Measurements from ENCODE around the gene TMPRSS11A. TPM values are rescaled to one million over a fixed set of nuclear protein-coding genes. Genes with fewer than 3 reads are reported as not detected.

TMPRSS11A gene, protein sequence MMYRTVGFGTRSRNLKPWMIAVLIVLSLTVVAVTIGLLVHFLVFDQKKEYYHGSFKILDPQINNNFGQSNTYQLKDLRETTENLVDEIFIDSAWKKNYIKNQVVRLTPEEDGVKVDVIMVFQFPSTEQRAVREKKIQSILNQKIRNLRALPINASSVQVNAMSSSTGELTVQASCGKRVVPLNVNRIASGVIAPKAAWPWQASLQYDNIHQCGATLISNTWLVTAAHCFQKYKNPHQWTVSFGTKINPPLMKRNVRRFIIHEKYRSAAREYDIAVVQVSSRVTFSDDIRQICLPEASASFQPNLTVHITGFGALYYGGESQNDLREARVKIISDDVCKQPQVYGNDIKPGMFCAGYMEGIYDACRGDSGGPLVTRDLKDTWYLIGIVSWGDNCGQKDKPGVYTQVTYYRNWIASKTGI
- not detected for total RNA-seq
- under 1 TPM in 1 of 3 donors, not detected in 2; 0.07 TPM for polyA plus RNA-seq
- long read RNA-seq, donor 1: 0 reads
- long read RNA-seq, donor 2: 0 reads

DNA sequence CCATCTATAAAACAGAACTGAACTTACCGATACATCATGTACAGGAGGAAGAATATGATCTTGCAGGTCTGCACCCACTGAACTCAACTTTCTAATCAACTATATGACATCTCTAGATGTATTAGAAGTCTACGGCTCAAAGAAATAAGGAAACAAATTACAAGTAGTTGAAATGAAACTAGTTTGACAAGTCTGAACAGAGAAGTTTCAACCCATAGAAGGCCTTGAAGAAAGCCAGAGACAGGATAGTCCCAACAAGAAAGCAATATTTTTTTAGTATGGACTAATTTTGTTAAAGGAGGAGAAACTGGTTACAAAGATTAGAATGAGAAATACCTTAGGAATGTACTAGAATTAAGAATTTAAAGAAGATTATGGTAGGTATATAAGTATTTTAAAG lies at the start of gene TMPRSS11A:
TMPRSS11A (minus strand) TSS at position 138 of the 400 bp plus-strand sequence; CDS start at position 38, 100 bp downstream.
- no peak within 1 kb of the TSS for H3K27ac ChIP-seq
- peaks cover 0 to 5% (median 0%) of the 10 kb centered on the region in 8 donors for H3K9me3 ChIP-seq
- no peaks in the 10 kb centered on the region for H3K4me1 ChIP-seq
- intact Hi-C loops (cut with DNase I; ENCODE audit: low total_unique reads): no loop called here
- H3K27me3 ChIP-seq (replicated peaks in 1 of 7): no peaks in the 10 kb centered on the region
- no peak within 1 kb of the TSS for H3K4me3 ChIP-seq
- no peaks in the 10 kb centered on the region for H3K36me3 ChIP-seq
- no peak for DNase-seq
- no peak for TF ChIP-seq POLR2A (IDR thresholded peaks at IDR 0.05)
- TF ChIP-seq POLR2AphosphoS5 (IDR thresholded peaks at IDR 0.05): no peak
- 49 to 77% (median 70%) methylated on average over 2 of the region's 2 CpGs for WGBS, 5 donors

DNA sequence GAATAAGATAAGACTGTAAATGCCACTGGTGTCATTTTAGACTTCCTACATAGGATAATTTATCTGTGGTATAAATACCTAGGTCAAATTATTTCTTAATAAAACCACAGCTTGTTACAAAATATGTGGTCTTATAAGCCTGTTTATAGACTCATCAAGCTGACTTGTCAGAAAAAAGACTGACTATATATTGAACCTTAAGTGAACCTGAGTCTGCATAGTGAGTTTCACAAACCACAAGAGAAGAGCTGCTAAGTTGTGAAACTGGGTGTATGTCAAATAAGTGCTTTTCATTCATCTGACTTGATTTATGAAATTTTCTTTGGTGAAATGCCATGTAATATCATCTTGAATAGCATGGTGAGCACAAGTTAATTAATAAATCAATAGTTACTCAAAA lies 48.4 kb upstream of the TMPRSS11A start:
- TF ChIP-seq POLR2AphosphoS5 (IDR thresholded peaks at IDR 0.05) (no peak), POLR2A (IDR thresholded peaks at IDR 0.05) (no peak)
- TF ChIP-seq, protein P1, sequence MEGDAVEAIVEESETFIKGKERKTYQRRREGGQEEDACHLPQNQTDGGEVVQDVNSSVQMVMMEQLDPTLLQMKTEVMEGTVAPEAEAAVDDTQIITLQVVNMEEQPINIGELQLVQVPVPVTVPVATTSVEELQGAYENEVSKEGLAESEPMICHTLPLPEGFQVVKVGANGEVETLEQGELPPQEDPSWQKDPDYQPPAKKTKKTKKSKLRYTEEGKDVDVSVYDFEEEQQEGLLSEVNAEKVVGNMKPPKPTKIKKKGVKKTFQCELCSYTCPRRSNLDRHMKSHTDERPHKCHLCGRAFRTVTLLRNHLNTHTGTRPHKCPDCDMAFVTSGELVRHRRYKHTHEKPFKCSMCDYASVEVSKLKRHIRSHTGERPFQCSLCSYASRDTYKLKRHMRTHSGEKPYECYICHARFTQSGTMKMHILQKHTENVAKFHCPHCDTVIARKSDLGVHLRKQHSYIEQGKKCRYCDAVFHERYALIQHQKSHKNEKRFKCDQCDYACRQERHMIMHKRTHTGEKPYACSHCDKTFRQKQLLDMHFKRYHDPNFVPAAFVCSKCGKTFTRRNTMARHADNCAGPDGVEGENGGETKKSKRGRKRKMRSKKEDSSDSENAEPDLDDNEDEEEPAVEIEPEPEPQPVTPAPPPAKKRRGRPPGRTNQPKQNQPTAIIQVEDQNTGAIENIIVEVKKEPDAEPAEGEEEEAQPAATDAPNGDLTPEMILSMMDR (IDR thresholded peaks at IDR 0.05 in 8 of 11, conservative IDR thresholded peaks at IDR 0.05 in 3 of 11): no peak
- no peak for DNase-seq
- intact Hi-C loops (cut with DNase I; ENCODE audit: low total_unique reads): no loop called here

GRCh38 chr4:68002906-68003305 lies 39.6 kb upstream of the TMPRSS11A start:
- no peaks in the 10 kb centered on the region for H3K4me1 ChIP-seq
- no peaks in the 10 kb centered on the region for H3K36me3 ChIP-seq
- no peak for DNase-seq
- TF ChIP-seq POLR2AphosphoS5 (IDR thresholded peaks at IDR 0.05): no peak
- TF ChIP-seq POLR2A (IDR thresholded peaks at IDR 0.05): no peak
- TF ChIP-seq, protein P1 (IDR thresholded peaks at IDR 0.05 in 8 of 11, conservative IDR thresholded peaks at IDR 0.05 in 3 of 11): no peak
- H3K4me3 ChIP-seq: no peak overlapping the region
- intact Hi-C loops (cut with DNase I; ENCODE audit: low total_unique reads): no loop called here
- H3K27ac ChIP-seq: no peak overlapping the region
- H3K27me3 ChIP-seq (replicated peaks in 1 of 7): no peaks in the 10 kb centered on the region
- H3K9me3 ChIP-seq: peaks cover 0 to 8% (median 0%) of the 10 kb centered on the region in 8 donors

More for the DNA sequence above, 48.4 kb upstream of the TMPRSS11A start:
- Histone ChIP-seq H3K27ac (no peak overlapping the region), H3K36me3 (no peaks in the 10 kb centered on the region), H3K4me3 (no peak overlapping the region), H3K4me1 (no peaks in the 10 kb centered on the region), H3K27me3 (replicated peaks in 1 of 7) (no peaks in the 10 kb centered on the region), H3K9me3 (peaks cover 0 to 2% (median 0%) of the 10 kb centered on the region in 8 donors)

GRCh38 chr4:67996127-67996526 lies 32.8 kb upstream of the TMPRSS11A start:
- H3K27me3 ChIP-seq (replicated peaks in 1 of 7): no peaks in the 10 kb centered on the region
- H3K36me3 ChIP-seq: no peaks in the 10 kb centered on the region
- TF ChIP-seq POLR2AphosphoS5 (IDR thresholded peaks at IDR 0.05) (no peak), POLR2A (IDR thresholded peaks at IDR 0.05) (no peak)
- TF ChIP-seq, protein P1 (IDR thresholded peaks at IDR 0.05 in 8 of 11, conservative IDR thresholded peaks at IDR 0.05 in 3 of 11): no peak
- WGBS, 5 donors: 78 to 91% (median 88%) methylated on average over 1 of the region's 1 CpG
- no peaks in the 10 kb centered on the region for H3K9me3 ChIP-seq
- no peak overlapping the region for H3K4me3 ChIP-seq
- H3K4me1 ChIP-seq: peaks cover 0 to under 1% (median 0%) of the 10 kb centered on the region in 6 donors
- intact Hi-C loops (cut with DNase I; ENCODE audit: low total_unique reads): no loop called here
- H3K27ac ChIP-seq: no peak overlapping the region
- DNase-seq: no peak
